Measurements from ENCODE around the gene CTSC. TPM values are rescaled to one million over a fixed set of nuclear protein-coding genes. Genes with fewer than 3 reads are reported as not detected.

The CTSC gene
- total and polyA plus RNA-seq, 9 of the 15 experiments (the other 6 are each of a cell fraction or from before 2014, with no cell fraction given) = 113 to 403 (median 187) TPM

DNA sequence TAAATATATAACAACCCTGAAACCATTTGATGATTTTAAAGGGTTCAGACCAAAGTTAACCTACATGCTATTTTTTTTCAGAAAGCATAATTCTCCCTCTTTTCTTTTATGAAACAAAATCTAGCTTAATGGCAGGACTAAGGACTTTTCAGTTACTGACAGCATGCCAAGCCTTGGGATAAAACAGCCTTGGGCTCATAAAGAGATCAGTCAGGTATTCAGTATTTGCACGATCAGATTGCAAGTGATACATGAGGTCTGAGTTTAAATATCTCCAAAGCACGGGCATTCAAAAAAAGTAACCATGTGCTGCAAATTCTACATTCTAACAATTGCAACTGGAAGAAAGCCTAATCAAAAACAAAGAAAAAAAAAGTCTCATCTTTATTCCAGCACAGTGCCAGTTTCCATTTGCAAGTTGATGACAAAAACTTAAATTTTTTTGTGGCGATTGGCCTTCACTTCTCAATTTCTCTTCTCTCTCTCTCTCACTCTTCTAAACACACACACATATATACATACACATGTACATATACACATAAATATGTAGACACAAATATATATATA is 60.1 kb downstream of the CTSC start:
- Histone ChIP-seq H3K27me3 (ENCODE audit: control insufficient read depth in 2 of 2, insufficient read depth in 2 of 2, low read length in 2 of 2) (no peaks in the 10 kb centered on the region), H3K4me3 (no peak overlapping the region), H3K9me1 (ENCODE audit: control insufficient read depth, insufficient read depth, low read length) (no peaks in the 10 kb centered on the region), H3K79me2 (ENCODE audit: control insufficient read depth, insufficient read depth, low read length) (no peaks in the 10 kb centered on the region), H3K4me2 (ENCODE audit: insufficient read depth, low read length) (no peak overlapping the region), H3K36me3 (ENCODE audit: control insufficient read depth, insufficient read depth, low read length) (peaks cover 18% of the 10 kb centered on the region), H3K9ac (ENCODE audit: insufficient read depth in 1 of 2, low read depth in 2 of 2, low read length in 2 of 2) (no peak overlapping the region), H4K20me1 (replicated peaks; ENCODE audit: control insufficient read depth, insufficient read depth, low read length) (no peaks in the 10 kb centered on the region), H3K4me1 (replicated peaks in 1 of 2; ENCODE audit: control insufficient read depth in 2 of 2, insufficient read depth in 2 of 2, low read length in 2 of 2) (no peaks in the 10 kb centered on the region), H3K27ac (ENCODE audit: extremely low read depth, low read depth, low read length) (no peak overlapping the region), H3K9me3 (replicated peaks; ENCODE audit: control insufficient read depth, insufficient read depth, low read depth, low read length) (no peaks in the 10 kb centered on the region), H2AFZ (ENCODE audit: low read depth, low read length) (no peak overlapping the region)
- FAIRE-seq (no peak), ATAC-seq (no peak), DNase-seq (ENCODE audit: extremely low read depth in 1 of 4, low spot score in 3 of 4) (no peak)
- CTCF ChIA-PET (ENCODE audit: low intra/inter-chr PET ratio) = no interaction called here
- intact Hi-C loops (cut with micrococcal nuclease) = no loop called here
- POLR2A ChIA-PET = no interaction called here
- in situ Hi-C loops (cut with MboI) = no loop called here
- WGBS (ENCODE audit: insufficient coverage, low coverage, missing lambda C conversion rate) = 88% methylated on average over 3 of the region's 3 CpGs
- no TSS peak for BruUV-seq (replicated peaks)
- TF ChIP-seq, protein P1, sequence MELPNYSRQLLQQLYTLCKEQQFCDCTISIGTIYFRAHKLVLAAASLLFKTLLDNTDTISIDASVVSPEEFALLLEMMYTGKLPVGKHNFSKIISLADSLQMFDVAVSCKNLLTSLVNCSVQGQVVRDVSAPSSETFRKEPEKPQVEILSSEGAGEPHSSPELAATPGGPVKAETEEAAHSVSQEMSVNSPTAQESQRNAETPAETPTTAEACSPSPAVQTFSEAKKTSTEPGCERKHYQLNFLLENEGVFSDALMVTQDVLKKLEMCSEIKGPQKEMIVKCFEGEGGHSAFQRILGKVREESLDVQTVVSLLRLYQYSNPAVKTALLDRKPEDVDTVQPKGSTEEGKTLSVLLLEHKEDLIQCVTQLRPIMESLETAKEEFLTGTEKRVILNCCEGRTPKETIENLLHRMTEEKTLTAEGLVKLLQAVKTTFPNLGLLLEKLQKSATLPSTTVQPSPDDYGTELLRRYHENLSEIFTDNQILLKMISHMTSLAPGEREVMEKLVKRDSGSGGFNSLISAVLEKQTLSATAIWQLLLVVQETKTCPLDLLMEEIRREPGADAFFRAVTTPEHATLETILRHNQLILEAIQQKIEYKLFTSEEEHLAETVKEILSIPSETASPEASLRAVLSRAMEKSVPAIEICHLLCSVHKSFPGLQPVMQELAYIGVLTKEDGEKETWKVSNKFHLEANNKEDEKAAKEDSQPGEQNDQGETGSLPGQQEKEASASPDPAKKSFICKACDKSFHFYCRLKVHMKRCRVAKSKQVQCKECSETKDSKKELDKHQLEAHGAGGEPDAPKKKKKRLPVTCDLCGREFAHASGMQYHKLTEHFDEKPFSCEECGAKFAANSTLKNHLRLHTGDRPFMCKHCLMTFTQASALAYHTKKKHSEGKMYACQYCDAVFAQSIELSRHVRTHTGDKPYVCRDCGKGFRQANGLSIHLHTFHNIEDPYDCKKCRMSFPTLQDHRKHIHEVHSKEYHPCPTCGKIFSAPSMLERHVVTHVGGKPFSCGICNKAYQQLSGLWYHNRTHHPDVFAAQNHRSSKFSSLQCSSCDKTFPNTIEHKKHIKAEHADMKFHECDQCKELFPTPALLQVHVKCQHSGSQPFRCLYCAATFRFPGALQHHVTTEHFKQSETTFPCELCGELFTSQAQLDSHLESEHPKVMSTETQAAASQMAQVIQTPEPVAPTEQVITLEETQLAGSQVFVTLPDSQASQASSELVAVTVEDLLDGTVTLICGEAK (IDR thresholded peaks at IDR 0.05) = no peak
- TF ChIP-seq, protein P1 (CRISPR knock-in tag; IDR thresholded peaks at IDR 0.05) = no peak
- TF ChIP-seq ZNF253 (CRISPR knock-in tag; conservative IDR thresholded peaks at IDR 0.05) (no peak), ZNF778 (CRISPR knock-in tag; IDR thresholded peaks at IDR 0.05) (no peak), EWSR1 (IDR thresholded peaks at IDR 0.05; ENCODE audit: borderline replicate concordance, low read depth, partially characterized antibody) (no peak), CHD2 (IDR thresholded peaks at IDR 0.05; ENCODE audit: low read depth, low read length) (no peak)
- TF ChIP-seq, protein P2, sequence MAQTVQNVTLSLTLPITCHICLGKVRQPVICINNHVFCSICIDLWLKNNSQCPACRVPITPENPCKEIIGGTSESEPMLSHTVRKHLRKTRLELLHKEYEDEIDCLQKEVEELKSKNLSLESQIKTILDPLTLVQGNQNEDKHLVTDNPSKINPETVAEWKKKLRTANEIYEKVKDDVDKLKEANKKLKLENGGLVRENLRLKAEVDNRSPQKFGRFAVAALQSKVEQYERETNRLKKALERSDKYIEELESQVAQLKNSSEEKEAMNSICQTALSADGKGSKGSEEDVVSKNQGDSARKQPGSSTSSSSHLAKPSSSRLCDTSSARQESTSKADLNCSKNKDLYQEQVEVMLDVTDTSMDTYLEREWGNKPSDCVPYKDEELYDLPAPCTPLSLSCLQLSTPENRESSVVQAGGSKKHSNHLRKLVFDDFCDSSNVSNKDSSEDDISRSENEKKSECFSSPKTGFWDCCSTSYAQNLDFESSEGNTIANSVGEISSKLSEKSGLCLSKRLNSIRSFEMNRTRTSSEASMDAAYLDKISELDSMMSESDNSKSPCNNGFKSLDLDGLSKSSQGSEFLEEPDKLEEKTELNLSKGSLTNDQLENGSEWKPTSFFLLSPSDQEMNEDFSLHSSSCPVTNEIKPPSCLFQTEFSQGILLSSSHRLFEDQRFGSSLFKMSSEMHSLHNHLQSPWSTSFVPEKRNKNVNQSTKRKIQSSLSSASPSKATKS (CRISPR knock-in tag; IDR thresholded peaks at IDR 0.05) = no peak
- TF ChIP-seq, protein P3, sequence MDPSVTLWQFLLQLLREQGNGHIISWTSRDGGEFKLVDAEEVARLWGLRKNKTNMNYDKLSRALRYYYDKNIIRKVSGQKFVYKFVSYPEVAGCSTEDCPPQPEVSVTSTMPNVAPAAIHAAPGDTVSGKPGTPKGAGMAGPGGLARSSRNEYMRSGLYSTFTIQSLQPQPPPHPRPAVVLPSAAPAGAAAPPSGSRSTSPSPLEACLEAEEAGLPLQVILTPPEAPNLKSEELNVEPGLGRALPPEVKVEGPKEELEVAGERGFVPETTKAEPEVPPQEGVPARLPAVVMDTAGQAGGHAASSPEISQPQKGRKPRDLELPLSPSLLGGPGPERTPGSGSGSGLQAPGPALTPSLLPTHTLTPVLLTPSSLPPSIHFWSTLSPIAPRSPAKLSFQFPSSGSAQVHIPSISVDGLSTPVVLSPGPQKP (CRISPR knock-in tag; IDR thresholded peaks at IDR 0.05) = no peak
- TF ChIP-seq, protein P4, sequence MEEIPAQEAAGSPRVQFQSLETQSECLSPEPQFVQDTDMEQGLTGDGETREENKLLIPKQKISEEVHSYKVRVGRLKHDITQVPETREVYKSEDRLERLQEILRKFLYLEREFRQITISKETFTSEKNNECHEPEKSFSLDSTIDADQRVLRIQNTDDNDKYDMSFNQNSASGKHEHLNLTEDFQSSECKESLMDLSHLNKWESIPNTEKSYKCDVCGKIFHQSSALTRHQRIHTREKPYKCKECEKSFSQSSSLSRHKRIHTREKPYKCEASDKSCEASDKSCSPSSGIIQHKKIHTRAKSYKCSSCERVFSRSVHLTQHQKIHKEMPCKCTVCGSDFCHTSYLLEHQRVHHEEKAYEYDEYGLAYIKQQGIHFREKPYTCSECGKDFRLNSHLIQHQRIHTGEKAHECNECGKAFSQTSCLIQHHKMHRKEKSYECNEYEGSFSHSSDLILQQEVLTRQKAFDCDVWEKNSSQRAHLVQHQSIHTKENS (CRISPR knock-in tag; IDR thresholded peaks at IDR 0.05) = no peak

Measured in K562 (cell line).